Vagina (tissue), 2 donors: ENCODE results near the gene ZNF157. TPM values are rescaled to one million over a fixed set of nuclear protein-coding genes. Genes with fewer than 3 reads are reported as not detected.

Source experiments
- DNase-seq, 2 donors: peaks; one replicate each; pipeline ENCODE4 v3.0.0-alpha.2; 2017; ENCODE audit errors: extremely low spot score in 2 of 2
- H3K27ac ChIP-seq: fragments of 200-600 bp; sonication (generic); one replicate; pipeline ENCODE4 v1.5.1; 2019
- H3K27me3 ChIP-seq: fragments of 200-600 bp; sonication (generic); one replicate; pipeline ENCODE4 v1.5.1; 2019
- H3K36me3 ChIP-seq, 2 donors: fragments of 200-600 bp; sonication (generic); one replicate each; pipeline ENCODE4 v1.5.1; 2017 to 2019
- H3K4me1 ChIP-seq: fragments of 200-600 bp; sonication (generic); one replicate; pipeline ENCODE4 v1.5.1; 2019
- H3K4me3 ChIP-seq, 2 donors: fragments of 200-600 bp; sonication (generic); 1 replicate in 1 of 2; 2 replicates in 1 of 2; pipeline ENCODE4 v1.5.1; 2016 to 2019
- H3K9me3 ChIP-seq: fragments of 200-600 bp; sonication (generic); one replicate; pipeline ENCODE4 v1.5.1; 2019
- POLR2A ChIP-seq, 2 donors: fragments of 450-650 bp; IDR thresholded peaks; one replicate each; pipeline ENCODE4 v1.6.1; 2017; ENCODE audit warnings: antibody characterized with exemption in 2 of 2, mild to moderate bottlenecking in 2 of 2, moderate library complexity in 2 of 2
- POLR2AphosphoS5 ChIP-seq, 2 donors: sonication (generic); formaldehyde crosslinking; IDR thresholded peaks; one replicate each; pipeline ENCODE4 v1.9.0; 2017; ENCODE audit warnings: antibody characterized with exemption in 2 of 2, mild to moderate bottlenecking in 2 of 2, low read depth in 1 of 2; ENCODE audit not compliant: insufficient read depth in 1 of 2
- intact Hi-C: fragments of 100-400 bp; cut with DNase I; formaldehyde crosslinking; loops from one replicate; pipeline ENCODE4 v1.15.1; 2023
- total RNA-seq: library from RNA; depleted of rRNA; stranded (reverse); fragments of >200 nt; gene quantifications from one replicate; pipeline ENCODE4 v1.2.3, GENCODE V29; 2016
- TF ChIP-seq, protein P1 (sequence below), 3 experiments: fragments of 450-650 bp in 2 of 3; fragments of 200-600 bp in 1 of 3; sonication (generic) in 1 of 3; IDR thresholded peaks; one replicate each; pipeline ENCODE4 v1.5.1; 2017 to 2019; ENCODE audit warnings: antibody characterized with exemption in 3 of 3, mild to moderate bottlenecking in 2 of 3, moderate library complexity in 2 of 3

Gene ZNF157
- total RNA-seq, 1 donor from 2014 or later = not detected

DNA sequence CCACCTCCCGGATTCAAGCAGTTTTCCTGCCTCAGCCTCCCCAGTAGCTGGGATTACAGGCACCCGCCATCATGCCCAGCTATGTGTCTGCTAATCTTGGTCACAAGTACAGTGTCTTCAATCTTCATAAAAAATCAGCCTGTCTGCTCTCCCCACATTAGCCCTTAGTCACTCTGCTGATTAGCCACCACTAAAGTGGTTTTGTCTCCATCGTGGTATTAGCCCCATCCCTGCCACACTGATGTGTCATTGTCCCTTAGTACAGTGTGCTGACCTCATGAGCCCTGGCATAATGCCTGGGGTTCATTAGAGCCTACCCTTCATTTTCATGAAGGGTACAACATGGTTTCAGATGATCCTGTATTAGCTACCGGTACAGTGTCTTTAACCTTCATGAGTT is 49.9 kb downstream of the ZNF157 start:
- Histone ChIP-seq H3K9me3 (no peaks in the 10 kb centered on the region), H3K4me3 (no peak overlapping the region), H3K4me1 (no peaks in the 10 kb centered on the region), H3K36me3 (no peaks in the 10 kb centered on the region), H3K27me3 (no peaks in the 10 kb centered on the region), H3K27ac (no peak overlapping the region)
- intact Hi-C loops = no loop called here
- no peak for DNase-seq
- TF ChIP-seq, protein P1, sequence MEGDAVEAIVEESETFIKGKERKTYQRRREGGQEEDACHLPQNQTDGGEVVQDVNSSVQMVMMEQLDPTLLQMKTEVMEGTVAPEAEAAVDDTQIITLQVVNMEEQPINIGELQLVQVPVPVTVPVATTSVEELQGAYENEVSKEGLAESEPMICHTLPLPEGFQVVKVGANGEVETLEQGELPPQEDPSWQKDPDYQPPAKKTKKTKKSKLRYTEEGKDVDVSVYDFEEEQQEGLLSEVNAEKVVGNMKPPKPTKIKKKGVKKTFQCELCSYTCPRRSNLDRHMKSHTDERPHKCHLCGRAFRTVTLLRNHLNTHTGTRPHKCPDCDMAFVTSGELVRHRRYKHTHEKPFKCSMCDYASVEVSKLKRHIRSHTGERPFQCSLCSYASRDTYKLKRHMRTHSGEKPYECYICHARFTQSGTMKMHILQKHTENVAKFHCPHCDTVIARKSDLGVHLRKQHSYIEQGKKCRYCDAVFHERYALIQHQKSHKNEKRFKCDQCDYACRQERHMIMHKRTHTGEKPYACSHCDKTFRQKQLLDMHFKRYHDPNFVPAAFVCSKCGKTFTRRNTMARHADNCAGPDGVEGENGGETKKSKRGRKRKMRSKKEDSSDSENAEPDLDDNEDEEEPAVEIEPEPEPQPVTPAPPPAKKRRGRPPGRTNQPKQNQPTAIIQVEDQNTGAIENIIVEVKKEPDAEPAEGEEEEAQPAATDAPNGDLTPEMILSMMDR (IDR thresholded peaks at IDR 0.05) = no peak
- TF ChIP-seq POLR2A (IDR thresholded peaks at IDR 0.05) (no peak), POLR2AphosphoS5 (IDR thresholded peaks at IDR 0.05; ENCODE audit: insufficient read depth in 1 of 2, low read depth in 1 of 2) (no peak)

- H3K27ac ChIP-seq = no peak overlapping the region
- H3K27me3 ChIP-seq = no peaks in the 10 kb centered on the region
- no peaks in the 10 kb centered on the region for H3K9me3 ChIP-seq
- intact Hi-C loops = no loop called here
- no peak for DNase-seq
- no peaks in the 10 kb centered on the region for H3K36me3 ChIP-seq
- TF ChIP-seq, protein P1 (IDR thresholded peaks at IDR 0.05) = no peak
- TF ChIP-seq POLR2A (IDR thresholded peaks at IDR 0.05) (no peak), POLR2AphosphoS5 (IDR thresholded peaks at IDR 0.05; ENCODE audit: insufficient read depth in 1 of 2, low read depth in 1 of 2) (no peak)
- no peaks in the 10 kb centered on the region for H3K4me1 ChIP-seq
- no peak overlapping the region for H3K4me3 ChIP-seq
Observed at GRCh38 chrX:47420962-47421361, 50.6 kb downstream of the ZNF157 start.

- no peaks in the 10 kb centered on the region for H3K4me1 ChIP-seq
- no peak overlapping the region for H3K4me3 ChIP-seq
- no peaks in the 10 kb centered on the region for H3K27me3 ChIP-seq
- TF ChIP-seq POLR2AphosphoS5 (IDR thresholded peaks at IDR 0.05; ENCODE audit: insufficient read depth in 1 of 2, low read depth in 1 of 2) = no peak
- TF ChIP-seq, protein P1 (IDR thresholded peaks at IDR 0.05) = no peak
- no peak for TF ChIP-seq POLR2A (IDR thresholded peaks at IDR 0.05)
- H3K36me3 ChIP-seq = no peaks in the 10 kb centered on the region
- DNase-seq = no peak
- H3K27ac ChIP-seq = no peak overlapping the region
- intact Hi-C loops = no loop called here
- H3K9me3 ChIP-seq = no peaks in the 10 kb centered on the region
Observed at GRCh38 chrX:47422444-47422843, 52.1 kb downstream of the ZNF157 start.

DNA sequence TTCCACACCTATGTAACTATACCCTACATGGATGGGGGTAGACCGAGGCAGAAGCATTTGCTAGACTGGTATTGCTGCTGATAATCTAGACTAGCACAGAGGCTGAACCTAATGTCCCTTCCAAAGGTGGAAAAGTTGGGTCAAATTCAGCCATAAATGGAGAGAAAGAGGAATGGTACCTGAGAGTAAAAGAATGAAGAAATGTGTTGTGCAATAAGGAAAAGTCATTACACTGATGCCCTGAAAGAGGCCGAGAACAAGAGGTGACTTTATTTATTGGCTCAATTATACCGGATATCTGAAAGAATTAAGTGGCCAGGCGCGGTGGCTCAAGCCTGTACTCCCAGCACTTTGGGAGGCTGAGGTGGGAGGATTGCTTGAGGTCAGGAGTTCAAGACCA is 60.5 kb downstream of the ZNF157 start:
- intact Hi-C loops = no loop called here
- Histone ChIP-seq H3K9me3 (no peaks in the 10 kb centered on the region), H3K27ac (no peak overlapping the region), H3K4me1 (no peaks in the 10 kb centered on the region), H3K27me3 (no peaks in the 10 kb centered on the region), H3K4me3 (no peak overlapping the region), H3K36me3 (no peaks in the 10 kb centered on the region)
- no peak for DNase-seq
- TF ChIP-seq, protein P1 (IDR thresholded peaks at IDR 0.05) = no peak
- TF ChIP-seq POLR2AphosphoS5 (IDR thresholded peaks at IDR 0.05; ENCODE audit: insufficient read depth in 1 of 2, low read depth in 1 of 2) = no peak
- no peak for TF ChIP-seq POLR2A (IDR thresholded peaks at IDR 0.05)

- Histone ChIP-seq H3K36me3 (peaks cover 0 to 23% of the 10 kb centered on the region in 2 donors), H3K4me3 (no peak overlapping the region), H3K27ac (no peak overlapping the region), H3K27me3 (no peaks in the 10 kb centered on the region), H3K9me3 (peaks cover 17% of the 10 kb centered on the region), H3K4me1 (no peaks in the 10 kb centered on the region)
- TF ChIP-seq, protein P1 (IDR thresholded peaks at IDR 0.05) = no peak
- TF ChIP-seq POLR2AphosphoS5 (IDR thresholded peaks at IDR 0.05; ENCODE audit: insufficient read depth in 1 of 2, low read depth in 1 of 2) = no peak
- TF ChIP-seq POLR2A (IDR thresholded peaks at IDR 0.05) = no peak
- intact Hi-C loops = no loop called here
- no peak for DNase-seq
Observed at GRCh38 chrX:47446431-47446830, 76.1 kb downstream of the ZNF157 start.
